ENCODE results near the gene SH2D3A.
A peak's percentile ranks its signal among the peaks of the same experiment; 100 is the strongest.
"Not testable (repeated sequence)": the region's sequence is repeated elsewhere in the genome, so short reads cannot be mapped to it uniquely, and the experiment has no call there.

SH2D3A gene

DNA sequence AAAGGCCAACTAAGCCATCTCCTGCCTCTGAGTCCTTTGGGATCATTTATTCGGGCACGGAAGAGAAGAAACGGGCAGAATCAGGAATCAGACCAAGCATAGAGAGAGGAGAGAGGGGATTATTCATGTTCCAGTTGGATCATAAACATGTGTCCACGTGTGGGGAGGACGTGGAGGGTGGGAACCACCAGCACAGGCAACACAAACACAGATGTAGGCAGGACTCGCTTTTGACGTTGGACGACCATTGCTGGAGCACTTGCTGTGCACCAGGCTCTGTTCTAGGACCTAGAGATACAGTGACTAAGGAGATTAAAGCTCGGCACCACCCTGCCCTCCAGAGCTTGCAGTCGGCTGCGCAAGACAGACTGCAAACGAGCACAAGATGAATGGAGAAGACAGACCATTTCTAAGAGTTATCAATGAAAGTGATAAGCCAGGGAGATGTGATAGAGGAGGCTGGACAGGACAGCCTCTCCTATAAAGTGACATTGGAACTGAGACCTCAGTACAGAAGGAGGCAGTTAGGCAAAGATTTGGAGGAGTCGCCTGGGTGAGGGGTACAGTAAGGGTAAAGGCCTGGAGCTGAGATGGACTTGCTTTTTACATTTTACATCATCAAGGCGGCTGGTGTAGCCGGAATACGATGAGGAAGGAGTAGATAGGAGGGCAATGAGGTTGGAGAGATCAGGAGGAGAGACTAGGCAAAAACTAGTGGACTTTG is 716 bp downstream of the SH2D3A start:
- H3K4me3 ChIP-seq (ENCODE audit: low read length): peak overlapping the region; percentile 74

GRCh38 chr19:6765738-6766356 is 1.4 kb downstream of the SH2D3A start:
- no peak for DNase-seq (ENCODE audit: low read depth, low spot score)
- H3K4me3 ChIP-seq (ENCODE audit: low read length): no peak overlapping the region

More for the DNA sequence above, 716 bp downstream of the SH2D3A start:
- no peak for DNase-seq (ENCODE audit: low read depth, low spot score)

GRCh38 chr19:6762253-6762797 is 4.9 kb downstream of the SH2D3A start:
- DNase-seq (ENCODE audit: low read depth, low spot score); H3K4me3 ChIP-seq (ENCODE audit: low read length): not testable (repeated sequence)

DNA sequence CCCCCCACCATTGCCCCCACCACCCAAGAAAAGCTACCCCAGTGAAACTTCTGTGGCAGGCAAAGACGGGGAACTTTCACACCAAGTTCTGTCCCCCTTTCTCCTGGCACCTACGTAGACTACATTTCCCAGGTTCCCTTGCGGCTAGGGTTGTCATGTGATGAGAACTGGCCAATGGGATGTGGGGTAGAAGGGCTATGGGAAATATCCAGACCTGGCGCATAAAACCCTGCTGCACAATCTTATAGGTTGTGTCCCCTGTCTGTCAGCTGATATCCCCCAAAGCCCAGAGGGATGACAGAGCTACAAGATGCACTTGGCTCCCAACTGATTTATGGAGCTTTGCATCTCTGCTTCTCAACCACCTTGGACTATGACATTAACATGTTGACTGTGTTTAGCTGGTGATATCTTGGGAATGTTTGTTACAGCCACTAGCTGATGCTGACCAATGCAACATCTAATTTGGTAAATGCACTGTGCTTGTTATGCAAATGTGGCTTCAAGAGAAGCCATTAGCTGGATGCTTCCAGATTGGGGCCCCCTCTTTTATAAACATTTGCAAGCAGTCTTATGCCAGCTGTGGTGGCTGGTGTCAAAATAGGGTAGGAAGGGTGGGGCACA is 6.1 kb downstream of the SH2D3A start:
- H3K4me3 ChIP-seq (ENCODE audit: low read length): no peak overlapping the region
- DNase-seq (ENCODE audit: low read depth, low spot score): no peak

DNA sequence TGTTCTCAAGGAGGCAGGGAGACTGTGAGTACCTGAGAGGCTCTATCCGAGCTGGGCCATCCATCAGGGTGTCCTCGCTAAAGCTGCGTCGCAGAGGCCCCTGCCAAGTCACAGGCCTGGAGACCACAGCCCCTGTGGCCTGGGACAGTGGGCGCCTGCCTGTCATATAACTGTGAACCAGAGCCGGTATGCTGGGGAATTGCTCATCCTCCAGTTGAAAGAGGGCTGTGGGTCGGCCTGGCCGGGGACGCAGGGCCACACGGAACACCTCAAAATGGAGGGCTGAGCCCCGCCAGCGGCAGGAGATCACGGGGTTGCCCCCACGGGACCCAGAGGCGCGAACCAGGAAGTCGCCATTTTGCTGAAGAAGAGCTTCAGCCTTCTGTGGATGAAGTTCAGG is 6.6 kb downstream of the SH2D3A start:
- no peak overlapping the region for H3K4me3 ChIP-seq (ENCODE audit: low read length)
- DNase-seq (ENCODE audit: low read depth, low spot score): no peak

DNA sequence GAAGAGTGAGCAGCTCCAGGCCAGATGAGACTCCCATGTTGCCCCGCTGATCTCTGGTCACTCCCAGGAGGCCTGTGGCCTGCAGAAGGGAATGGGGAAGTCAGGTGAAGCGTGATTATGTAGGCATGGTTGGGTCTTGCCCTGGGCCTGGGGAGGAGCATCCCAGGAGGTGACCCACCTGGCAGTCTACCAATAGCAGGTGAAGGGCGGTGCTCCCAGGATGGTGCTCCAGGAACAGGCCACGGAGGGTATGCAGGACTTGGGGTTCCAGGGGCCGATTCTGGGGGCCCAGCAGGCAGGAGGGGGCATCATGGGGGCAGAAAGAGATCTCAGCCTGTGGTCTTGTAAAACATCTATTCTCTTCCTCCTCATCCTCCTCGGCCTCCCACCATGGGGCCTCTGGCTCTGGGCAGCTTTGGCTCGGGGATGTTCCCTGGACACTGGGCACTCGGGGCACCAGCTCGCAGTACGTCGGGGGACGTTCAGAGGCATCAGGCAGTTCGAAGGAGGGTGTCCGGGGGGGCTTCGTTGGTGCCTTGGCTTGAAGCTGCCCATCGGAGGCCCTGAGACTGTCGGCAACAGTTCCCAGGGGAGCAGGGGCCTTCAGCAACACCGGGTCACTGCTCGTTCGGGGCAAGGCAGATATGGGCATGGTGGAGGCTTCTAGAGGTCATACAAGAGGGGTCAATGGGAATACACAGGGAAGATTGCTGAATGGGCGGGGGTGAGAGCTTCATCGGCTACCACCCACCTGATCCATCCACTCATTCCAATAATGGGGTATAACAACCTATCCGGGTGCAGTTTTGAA is 12.4 kb downstream of the SH2D3A start:
- no peak overlapping the region for H3K4me3 ChIP-seq (ENCODE audit: low read length)
- no peak for DNase-seq (ENCODE audit: low read depth, low spot score)

- H3K4me3 ChIP-seq (ENCODE audit: low read length): no peak overlapping the region
- no peak for DNase-seq (ENCODE audit: low read depth, low spot score)
These were observed 13.1 kb downstream of the SH2D3A start for GRCh38 chr19:6754136-6754535.

- peak; percentile 78 for DNase-seq (ENCODE audit: low read depth, low spot score)
- peak overlapping the region; percentile 48 for H3K4me3 ChIP-seq (ENCODE audit: low read length)
These were observed 13.8 kb downstream of the SH2D3A start for GRCh38 chr19:6753178-6754031.

GRCh38 chr19:6752256-6753177 is 14.7 kb downstream of the SH2D3A start:
- peak overlapping the region; percentile 48 for H3K4me3 ChIP-seq (ENCODE audit: low read length)
- DNase-seq (ENCODE audit: low read depth, low spot score): no peak

DNA sequence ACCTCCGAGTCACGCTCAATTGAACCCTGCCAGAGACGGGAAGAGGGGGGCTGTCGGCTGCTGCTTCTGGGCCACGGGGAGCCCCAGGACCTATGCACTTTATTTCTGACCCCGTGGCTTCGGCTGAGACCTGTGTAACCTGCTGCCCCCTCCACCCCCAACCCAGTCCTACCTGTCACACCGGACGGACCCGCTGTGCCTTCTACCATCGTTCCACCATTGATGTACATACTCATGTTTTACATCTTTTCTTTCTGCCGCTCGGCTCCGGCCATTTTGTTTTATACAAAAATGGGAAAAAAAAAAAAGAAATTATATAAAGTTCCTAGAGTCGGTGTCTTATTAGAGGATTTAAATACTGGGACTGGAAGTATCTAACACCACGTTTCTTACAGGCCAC is 16.0 kb downstream of the SH2D3A start:
- no peak overlapping the region for H3K4me3 ChIP-seq (ENCODE audit: low read length)
- no peak for DNase-seq (ENCODE audit: low read depth, low spot score)

GRCh38 chr19:6750062-6750461 is 17.2 kb downstream of the SH2D3A start:
- no peak for DNase-seq (ENCODE audit: low read depth, low spot score)
- H3K4me3 ChIP-seq (ENCODE audit: low read length): no peak overlapping the region

- not testable (repeated sequence) for H3K4me3 ChIP-seq (ENCODE audit: low read length); DNase-seq (ENCODE audit: low read depth, low spot score)
These were observed 18.7 kb downstream of the SH2D3A start for GRCh38 chr19:6748543-6748942.

GRCh38 chr19:6745965-6746364 is 21.3 kb downstream of the SH2D3A start:
- no peak for DNase-seq (ENCODE audit: low read depth, low spot score)
- H3K4me3 ChIP-seq (ENCODE audit: low read length): no peak overlapping the region

DNA sequence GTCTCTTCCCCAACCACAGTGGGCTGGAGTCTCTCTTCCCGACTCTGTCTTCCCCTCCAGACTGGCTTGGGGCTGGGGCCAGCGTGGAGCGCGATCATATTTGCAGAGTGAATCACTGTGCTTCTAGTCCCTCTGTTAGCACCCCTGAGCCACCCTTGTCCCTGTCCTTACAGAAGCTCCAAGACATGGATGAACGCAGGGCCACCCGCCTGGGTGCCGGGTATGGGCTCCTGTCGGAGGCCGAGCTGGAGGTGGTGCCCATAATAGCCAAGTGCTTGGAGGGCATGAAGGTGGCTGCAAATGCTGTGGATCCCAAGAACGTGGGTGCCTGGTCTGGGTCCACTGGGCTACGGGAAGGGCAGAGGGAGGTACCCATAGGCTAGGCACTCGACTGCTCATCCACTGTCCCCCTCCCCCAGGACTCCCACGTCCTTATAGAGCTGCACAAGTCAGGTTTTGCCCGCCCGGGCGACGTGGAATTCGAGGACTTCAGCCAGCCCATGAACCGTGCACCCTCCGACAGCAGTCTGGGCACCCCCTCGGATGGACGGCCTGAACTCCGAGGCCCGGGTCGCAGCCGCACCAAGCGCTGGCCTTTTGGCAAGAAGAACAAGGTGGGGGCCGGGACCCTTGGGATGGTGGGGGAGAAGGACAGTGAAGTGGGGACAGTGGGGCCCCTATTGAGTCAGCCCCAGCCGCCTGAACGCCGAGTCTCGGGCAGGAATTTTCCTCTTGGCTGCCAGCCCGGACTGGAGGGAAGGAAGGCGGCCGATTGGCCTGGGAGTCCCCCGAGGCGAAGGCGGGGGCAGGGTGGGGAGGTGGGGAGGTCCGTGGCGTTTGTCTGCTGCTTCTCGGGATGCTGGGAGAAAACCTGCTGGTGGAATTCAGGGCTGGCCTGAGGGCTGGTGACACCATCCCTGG is 22.6 kb downstream of the SH2D3A start:
- H3K4me3 ChIP-seq (ENCODE audit: low read length): no peak overlapping the region
- no peak for DNase-seq (ENCODE audit: low read depth, low spot score)

DNA sequence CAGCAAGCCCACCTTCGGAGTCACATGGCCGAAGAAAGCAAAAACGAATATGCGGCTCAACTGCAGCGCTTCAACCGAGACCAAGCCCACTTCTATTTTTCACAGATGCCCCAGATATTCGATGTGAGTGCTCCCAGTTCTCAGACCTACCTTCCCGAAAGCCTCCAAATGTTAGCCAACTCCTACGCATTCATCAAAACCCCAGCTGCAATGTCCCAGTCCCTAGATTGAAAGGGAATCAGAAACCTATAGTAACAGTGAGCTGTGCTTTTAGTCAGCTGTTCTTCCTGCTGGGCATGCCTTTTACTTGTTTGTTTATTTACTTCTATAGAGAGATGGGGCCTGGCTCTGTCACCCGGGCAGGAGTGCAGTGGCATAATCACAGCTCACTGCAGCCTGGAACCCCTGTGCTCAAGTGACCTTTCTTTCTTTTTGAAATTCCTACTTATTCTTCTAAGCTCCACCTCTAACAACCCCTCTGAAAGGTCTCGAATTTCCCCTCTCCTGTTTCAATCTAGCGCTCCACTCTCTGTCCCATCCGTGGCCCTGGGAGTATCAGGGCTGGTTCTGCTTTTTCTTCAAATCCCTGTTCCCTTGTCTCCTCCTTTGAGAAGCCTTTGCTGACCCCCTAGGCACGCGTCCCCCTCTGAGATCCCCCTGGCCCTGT is 23.4 kb downstream of the SH2D3A start:
- no peak overlapping the region for H3K4me3 ChIP-seq (ENCODE audit: low read length)
- DNase-seq (ENCODE audit: low read depth, low spot score): no peak

GRCh38 chr19:6743066-6743465 is 24.2 kb downstream of the SH2D3A start:
- H3K4me3 ChIP-seq (ENCODE audit: low read length): no peak overlapping the region
- DNase-seq (ENCODE audit: low read depth, low spot score): no peak

Measured in Jurkat, Clone E6-1 (cell line).